COLO829 (cell line): Measurements from ENCODE around the gene WDR55.
A peak's percentile ranks its signal among the peaks of the same experiment; 100 is the strongest.
"Not testable (repeated sequence)": the region's sequence is repeated elsewhere in the genome, so short reads cannot be mapped to it uniquely, and the experiment has no call there.

Source experiments
- DNase-seq: peaks from one replicate; pipeline ENCODE4 v3.0.0; 2012; ENCODE audit warnings: low spot score

Gene WDR55

GRCh38 chr5:140664359-140665119 lies at the start of gene WDR55:
Gene WDR55, plus strand, starts transcription at chr5:140664904. Its CDS starts 9 bp downstream, at chr5:140664913.
- DNase-seq: peak; percentile 75

- DNase-seq: no peak
Measured at GRCh38 chr5:140622301-140622700, 42.4 kb upstream of the WDR55 start.

- not testable (repeated sequence) for DNase-seq
Measured at GRCh38 chr5:140623061-140623460, 41.6 kb upstream of the WDR55 start.

- not testable (repeated sequence) for DNase-seq
Measured at GRCh38 chr5:140624886-140625285, 39.8 kb upstream of the WDR55 start.

GRCh38 chr5:140627972-140628371 lies 36.7 kb upstream of the WDR55 start:
- no peak for DNase-seq

- no peak for DNase-seq
Measured at GRCh38 chr5:140628711-140629110, 36.0 kb upstream of the WDR55 start.

- DNase-seq: no peak
Measured at GRCh38 chr5:140630292-140631035, 34.2 kb upstream of the WDR55 start.

GRCh38 chr5:140631036-140631417 lies 33.7 kb upstream of the WDR55 start:
- DNase-seq: no peak

GRCh38 chr5:140631831-140632365 lies 32.8 kb upstream of the WDR55 start:
- DNase-seq: no peak

- DNase-seq: no peak
Measured at GRCh38 chr5:140632366-140633020, 32.2 kb upstream of the WDR55 start.

GRCh38 chr5:140633021-140633471 lies 31.7 kb upstream of the WDR55 start, which contains the start of gene CD14:
Gene CD14, minus strand, starts transcription at chr5:140633175. Its CDS starts 104 bp downstream, at chr5:140633071.
- DNase-seq: no peak

- no peak for DNase-seq
Measured at GRCh38 chr5:140633501-140633900, 31.2 kb upstream of the WDR55 start.

- DNase-seq: no peak
Measured at GRCh38 chr5:140634103-140634502, 30.6 kb upstream of the WDR55 start.

- DNase-seq: no peak
Measured at GRCh38 chr5:140635291-140636257, 29.1 kb upstream of the WDR55 start.

- DNase-seq: no peak
Measured at GRCh38 chr5:140637371-140638100, 27.2 kb upstream of the WDR55 start.

- not testable (repeated sequence) for DNase-seq
Measured at GRCh38 chr5:140638898-140639147, 25.9 kb upstream of the WDR55 start.

- peak; percentile 93 for DNase-seq
Measured at GRCh38 chr5:140639148-140639981, 25.3 kb upstream of the WDR55 start, which contains the start of gene TMCO6. Gene TMCO6, plus strand, starts transcription at chr5:140639451. Its CDS starts 77 bp downstream, at chr5:140639528.

- DNase-seq: no peak
Measured at GRCh38 chr5:140641716-140642115, 23.0 kb upstream of the WDR55 start.

GRCh38 chr5:140642718-140643117 lies 22.0 kb upstream of the WDR55 start:
- no peak for DNase-seq

- DNase-seq: no peak
Measured at GRCh38 chr5:140647042-140647419, 17.7 kb upstream of the WDR55 start.
